HL-60 (cell line): Measurements from ENCODE around the gene ENTR1.

Source experiments
- CTCF ChIP-seq: IDR thresholded peaks from one replicate; pipeline ENCODE4 v1.5.1; 2011; ENCODE audit warnings: low read length, control low read depth, inconsistent platforms; ENCODE audit not compliant: insufficient read depth
- POLR2AphosphoS5 ChIP-seq: IDR thresholded peaks from 2 replicates; pipeline ENCODE4 v1.6.1; 2012; ENCODE audit warnings: low read depth
- REST ChIP-seq: IDR thresholded peaks from 2 replicates; pipeline ENCODE4 v1.6.1; 2012; ENCODE audit warnings: low read depth; ENCODE audit not compliant: insufficient replicate concordance

GRCh38 chr9:136451221-136451877 is 40.9 kb upstream of the ENTR1 start:
- TF ChIP-seq CTCF (no peak), POLR2AphosphoS5 (no peak), REST (no peak)
